Measurements from ENCODE around the gene KIAA1755.
A peak's percentile ranks its signal among the peaks of the same experiment; 100 is the strongest.

Gene KIAA1755

DNA sequence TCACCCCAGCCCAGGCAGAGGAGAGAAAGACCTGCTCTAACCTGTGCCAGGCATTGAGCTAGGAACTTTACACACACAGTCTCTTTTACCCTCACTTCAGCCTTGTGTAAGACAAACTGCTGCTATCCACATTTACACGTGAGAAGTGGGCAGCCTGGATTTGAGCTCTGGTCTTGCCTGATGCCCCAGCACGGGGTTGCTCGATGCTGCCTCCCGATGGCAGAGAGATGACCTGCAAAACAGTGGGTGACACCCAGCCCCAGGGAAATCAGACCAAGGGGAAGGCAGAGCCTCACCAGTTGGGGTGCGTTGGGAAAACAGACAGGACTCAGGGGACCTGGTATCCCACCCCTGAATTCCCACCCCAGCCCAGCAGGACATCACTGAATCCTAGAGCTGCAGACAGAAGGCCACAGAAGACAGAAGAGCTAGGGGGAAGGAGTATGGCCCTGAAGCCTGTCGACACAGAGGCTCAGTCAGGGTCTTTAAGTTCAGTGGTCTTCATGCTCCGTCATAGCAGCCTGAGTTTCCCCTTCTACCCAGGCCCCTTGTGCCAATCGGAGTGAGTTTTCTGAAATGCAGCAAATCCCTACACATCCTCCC is 44.4 kb upstream of the KIAA1755 start:
- no peak overlapping the region for H3K4me3 ChIP-seq (ENCODE audit: low read length)
- DNase-seq (ENCODE audit: low read depth), result no peak
- TF ChIP-seq, protein P1, sequence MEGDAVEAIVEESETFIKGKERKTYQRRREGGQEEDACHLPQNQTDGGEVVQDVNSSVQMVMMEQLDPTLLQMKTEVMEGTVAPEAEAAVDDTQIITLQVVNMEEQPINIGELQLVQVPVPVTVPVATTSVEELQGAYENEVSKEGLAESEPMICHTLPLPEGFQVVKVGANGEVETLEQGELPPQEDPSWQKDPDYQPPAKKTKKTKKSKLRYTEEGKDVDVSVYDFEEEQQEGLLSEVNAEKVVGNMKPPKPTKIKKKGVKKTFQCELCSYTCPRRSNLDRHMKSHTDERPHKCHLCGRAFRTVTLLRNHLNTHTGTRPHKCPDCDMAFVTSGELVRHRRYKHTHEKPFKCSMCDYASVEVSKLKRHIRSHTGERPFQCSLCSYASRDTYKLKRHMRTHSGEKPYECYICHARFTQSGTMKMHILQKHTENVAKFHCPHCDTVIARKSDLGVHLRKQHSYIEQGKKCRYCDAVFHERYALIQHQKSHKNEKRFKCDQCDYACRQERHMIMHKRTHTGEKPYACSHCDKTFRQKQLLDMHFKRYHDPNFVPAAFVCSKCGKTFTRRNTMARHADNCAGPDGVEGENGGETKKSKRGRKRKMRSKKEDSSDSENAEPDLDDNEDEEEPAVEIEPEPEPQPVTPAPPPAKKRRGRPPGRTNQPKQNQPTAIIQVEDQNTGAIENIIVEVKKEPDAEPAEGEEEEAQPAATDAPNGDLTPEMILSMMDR (conservative IDR thresholded peaks at IDR 0.05; ENCODE audit: low read depth, low read length), result peak; percentile 76

DNA sequence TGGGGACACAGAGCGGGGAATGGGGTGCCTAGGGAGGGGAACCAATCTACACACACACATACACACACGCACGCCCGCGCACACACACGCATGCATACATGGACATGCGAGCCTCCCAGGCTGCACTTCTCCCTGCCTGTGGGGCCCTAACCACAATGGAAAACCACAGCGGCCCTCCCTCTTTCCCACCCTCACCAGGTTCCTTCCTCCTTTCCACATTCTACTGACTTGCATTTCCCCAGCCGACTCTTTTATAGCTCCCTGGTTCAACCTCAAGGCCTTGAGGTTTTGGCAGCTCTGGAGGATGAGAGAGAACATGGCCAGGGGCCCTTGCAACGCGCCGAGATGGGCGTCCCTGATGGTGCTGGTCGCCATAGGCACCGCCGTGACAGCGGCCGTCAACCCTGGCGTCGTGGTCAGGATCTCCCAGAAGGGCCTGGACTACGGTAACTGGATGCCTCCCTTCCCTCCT is 43.4 kb upstream of the KIAA1755 start, which contains the start of gene BPI:
TSS of gene BPI (plus strand) at position 249 of the 472 bp plus-strand sequence. CDS start at position 317, 68 bp downstream.
- TF ChIP-seq, protein P1 (conservative IDR thresholded peaks at IDR 0.05; ENCODE audit: low read depth, low read length), result no peak
- no peak for DNase-seq (ENCODE audit: low read depth)
- H3K4me3 ChIP-seq (ENCODE audit: low read length), result no peak within 1 kb of the TSS

DNA sequence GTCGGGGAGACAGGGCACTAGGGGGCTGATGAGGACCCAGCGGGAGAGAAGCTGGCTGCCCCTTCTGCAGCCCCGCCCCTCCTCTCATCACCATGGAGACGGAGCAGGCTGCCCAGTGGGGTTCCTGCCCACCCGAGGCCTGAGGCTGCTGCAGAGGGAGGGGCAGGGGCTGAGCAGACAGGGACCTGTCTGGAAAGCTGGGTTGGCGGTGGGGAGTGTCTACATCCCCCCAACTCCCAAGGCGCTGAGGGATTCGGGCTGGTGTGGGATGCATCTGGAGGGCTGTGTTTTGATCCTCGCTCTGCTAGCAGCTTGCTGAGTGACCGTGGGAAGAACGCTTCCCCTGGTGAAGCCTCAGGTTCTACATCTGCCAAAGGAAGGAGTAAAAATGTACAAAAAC is 42.3 kb upstream of the KIAA1755 start:
- H3K4me3 ChIP-seq (ENCODE audit: low read length), result no peak overlapping the region
- TF ChIP-seq, protein P1 (conservative IDR thresholded peaks at IDR 0.05; ENCODE audit: low read depth, low read length), result no peak
- DNase-seq (ENCODE audit: low read depth), result no peak

DNA sequence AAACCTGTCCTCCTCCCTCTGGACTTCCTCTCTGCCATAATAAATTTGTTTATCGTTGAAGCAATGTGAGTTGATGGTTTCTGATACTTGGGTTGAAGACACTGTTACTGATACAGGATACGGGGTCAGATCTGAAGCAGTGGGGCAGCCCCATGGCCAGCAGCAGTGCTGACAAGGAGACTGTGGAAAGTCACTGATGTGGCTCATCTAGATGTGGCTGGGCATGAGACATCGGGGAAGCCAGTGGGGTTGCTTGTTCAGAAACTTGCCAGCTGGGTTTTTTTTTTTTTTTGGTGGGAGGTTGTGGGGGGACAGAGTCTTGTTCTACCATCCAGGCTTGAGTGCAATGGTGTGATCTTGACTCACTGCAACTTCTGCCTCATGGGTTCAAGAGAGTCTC is 40.8 kb upstream of the KIAA1755 start:
- TF ChIP-seq, protein P1 (conservative IDR thresholded peaks at IDR 0.05; ENCODE audit: low read depth, low read length), result no peak
- DNase-seq (ENCODE audit: low read depth), result no peak
- H3K4me3 ChIP-seq (ENCODE audit: low read length), result no peak overlapping the region

DNA sequence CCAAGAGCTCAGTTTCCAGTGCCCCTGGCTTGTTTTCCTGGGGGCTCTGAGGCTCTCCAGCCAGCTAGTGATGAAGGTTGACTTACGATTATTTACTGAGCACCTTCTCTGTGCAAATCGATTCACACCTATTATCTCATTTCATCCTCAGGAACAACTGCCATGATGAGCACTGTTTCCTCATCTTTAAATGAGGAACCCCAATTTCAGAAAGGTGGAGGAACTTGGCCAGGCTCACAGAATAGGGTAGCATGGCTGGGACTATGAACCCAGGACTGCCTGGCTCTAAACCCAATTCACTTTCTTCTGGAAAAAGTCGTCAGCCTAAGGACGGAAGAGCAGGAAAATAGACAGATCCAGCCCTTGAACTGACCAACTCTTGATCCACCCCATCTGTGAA is 39.9 kb upstream of the KIAA1755 start:
- no peak overlapping the region for H3K4me3 ChIP-seq (ENCODE audit: low read length)
- TF ChIP-seq, protein P1 (conservative IDR thresholded peaks at IDR 0.05; ENCODE audit: low read depth, low read length), result no peak

DNA sequence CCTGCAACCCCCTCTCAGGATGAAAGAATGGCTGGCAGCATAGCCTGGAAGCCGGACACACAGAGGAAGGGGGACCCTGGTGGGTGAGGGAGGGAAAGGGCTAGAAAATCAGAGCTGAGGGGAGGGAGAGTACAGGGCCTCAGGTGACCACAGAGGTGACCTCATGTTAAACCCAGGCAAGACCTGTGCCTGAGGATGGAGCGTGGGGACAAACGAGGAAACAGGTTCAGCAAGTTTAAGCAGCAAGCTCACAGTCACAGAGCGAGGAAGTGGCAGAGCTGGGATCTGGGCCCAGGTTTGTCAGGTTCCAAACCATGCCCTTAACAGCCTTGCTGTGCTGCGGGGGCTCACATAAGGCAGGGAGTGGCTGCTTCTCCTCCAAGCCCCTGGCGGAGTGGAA is 39.4 kb upstream of the KIAA1755 start:
- no peak for DNase-seq (ENCODE audit: low read depth)
- no peak overlapping the region for H3K4me3 ChIP-seq (ENCODE audit: low read length)
- TF ChIP-seq, protein P1 (conservative IDR thresholded peaks at IDR 0.05; ENCODE audit: low read depth, low read length), result no peak

More for the DNA sequence above, 39.9 kb upstream of the KIAA1755 start:
- no peak for DNase-seq (ENCODE audit: low read depth)

DNA sequence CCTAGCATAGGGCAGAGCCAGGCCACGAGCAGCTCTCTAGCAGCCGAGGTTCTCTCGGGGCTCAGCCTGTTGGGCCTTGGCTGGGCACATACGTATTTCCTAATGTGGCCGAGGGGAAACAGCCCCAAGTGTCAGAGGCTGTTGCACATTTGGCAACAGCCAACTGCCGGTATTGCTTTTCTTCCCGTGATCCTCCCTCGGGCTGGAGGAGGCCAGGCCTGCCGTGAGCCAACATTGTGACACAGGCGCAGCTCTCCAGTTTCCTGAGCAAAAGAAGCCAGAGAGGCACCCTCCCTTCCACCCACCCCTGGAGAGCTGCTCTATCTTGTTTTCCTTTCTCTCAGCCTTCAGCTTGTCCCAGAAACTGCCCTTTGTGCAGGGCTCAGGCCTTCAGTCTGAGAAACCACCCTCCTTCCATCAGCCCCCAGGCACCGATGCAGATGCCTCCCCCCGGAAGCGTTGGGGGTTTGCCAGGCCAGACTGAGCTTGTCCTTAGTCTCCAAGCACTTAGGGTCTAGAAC is 38.3 kb upstream of the KIAA1755 start:
- TF ChIP-seq, protein P1 (conservative IDR thresholded peaks at IDR 0.05; ENCODE audit: low read depth, low read length), result no peak
- DNase-seq (ENCODE audit: low read depth), result no peak
- H3K4me3 ChIP-seq (ENCODE audit: low read length), result no peak overlapping the region

Data from retinal pigment epithelial cell (primary cell).